Effector memory CD8-positive, alpha-beta T cell (primary cell): ENCODE measurements around the gene PEA15.

Experiments
- ATAC-seq: fragments of 150-1000 bp; cut with Tn5 transposase; replicated peaks from 2 replicates; pipeline ENCODE4 v1.10.0; 2021; ENCODE audit warnings: mild to moderate bottlenecking, moderate library complexity
- DNase-seq, 3 experiments: peaks; one replicate each; pipeline ENCODE4 v3.0.0; 2021
- H3K27ac Mint-ChIP-seq, 2 donors: one replicate each; pipeline ENCODE4 v1.8.0; 2022; ENCODE audit warnings: mild to moderate bottlenecking in 2 of 2, mixed read lengths in 2 of 2, moderate library complexity in 2 of 2
- H3K27me3 Mint-ChIP-seq, 2 donors: one replicate each; pipeline ENCODE4 v1.8.0; 2022; ENCODE audit warnings: mixed read lengths in 2 of 2
- H3K36me3 Mint-ChIP-seq: one replicate; pipeline ENCODE4 v1.8.0; 2022; ENCODE audit warnings: mild to moderate bottlenecking, moderate library complexity, mixed read lengths; ENCODE audit not compliant: insufficient read depth
- H3K4me1 Mint-ChIP-seq, 2 donors: one replicate each; pipeline ENCODE4 v1.8.0; 2022; ENCODE audit warnings: low read depth in 2 of 2, mixed read lengths in 2 of 2
- H3K4me3 Mint-ChIP-seq, 2 donors: one replicate each; pipeline ENCODE4 v1.8.0; 2022; ENCODE audit warnings: mild to moderate bottlenecking in 2 of 2, mixed read lengths in 2 of 2, moderate library complexity in 2 of 2
- H3K9me3 Mint-ChIP-seq, 2 donors: one replicate each; pipeline ENCODE4 v1.8.0; 2022; ENCODE audit warnings: mixed read lengths in 2 of 2

PEA15 gene

GRCh38 chr1:160244209-160244608 is 39.0 kb downstream of the PEA15 start:
- H3K36me3 Mint-ChIP-seq: peaks cover 23% of the 10 kb centered on the region
- no peaks in the 10 kb centered on the region for H3K27me3 Mint-ChIP-seq
- no peaks in the 10 kb centered on the region for H3K9me3 Mint-ChIP-seq
- H3K4me1 Mint-ChIP-seq: peaks cover 10 to 46% of the 10 kb centered on the region in 2 donors
- H3K27ac Mint-ChIP-seq: peak overlapping the region; percentile 26 to 70
- ATAC-seq: no peak
- no peak for DNase-seq
- H3K4me3 Mint-ChIP-seq: no peak overlapping the region

- Mint-ChIP-seq H3K4me1 (peaks cover 7 to 42% of the 10 kb centered on the region in 2 donors), H3K4me3 (no peak overlapping the region), H3K9me3 (no peaks in the 10 kb centered on the region), H3K27me3 (no peaks in the 10 kb centered on the region), H3K36me3 (peaks cover 18% of the 10 kb centered on the region), H3K27ac (peak overlapping the region; percentile 10 to 26)
- ATAC-seq (no peak), DNase-seq (no peak)
These were observed 40.2 kb downstream of the PEA15 start for GRCh38 chr1:160245434-160245833.

GRCh38 chr1:160247053-160247452 is 41.9 kb downstream of the PEA15 start:
- Mint-ChIP-seq H3K27ac (no peak overlapping the region), H3K4me3 (no peak overlapping the region)
- DNase-seq: no peak

GRCh38 chr1:160251011-160251410 is 45.8 kb downstream of the PEA15 start:
- no peaks in the 10 kb centered on the region for H3K27me3 Mint-ChIP-seq
- peak overlapping the region in 1 of 2 donors; percentile 83 for H3K27ac Mint-ChIP-seq
- DNase-seq (no peak), ATAC-seq (no peak)
- no peak overlapping the region for H3K4me3 Mint-ChIP-seq
- peaks cover 0 to 19% of the 10 kb centered on the region in 2 donors for H3K4me1 Mint-ChIP-seq
- H3K36me3 Mint-ChIP-seq: peaks cover 23% of the 10 kb centered on the region
- H3K9me3 Mint-ChIP-seq: no peaks in the 10 kb centered on the region

More at GRCh38 chr1:160247053-160247452, 41.9 kb downstream of the PEA15 start:
- Mint-ChIP-seq H3K4me1 (peaks cover 7 to 46% of the 10 kb centered on the region in 2 donors), H3K36me3 (peaks cover 15% of the 10 kb centered on the region), H3K9me3 (no peaks in the 10 kb centered on the region), H3K27me3 (no peaks in the 10 kb centered on the region)
- ATAC-seq: no peak

- Mint-ChIP-seq H3K27me3 (no peaks in the 10 kb centered on the region), H3K4me1 (peaks cover 0 to 12% of the 10 kb centered on the region in 2 donors), H3K36me3 (peaks cover 23% of the 10 kb centered on the region), H3K9me3 (no peaks in the 10 kb centered on the region), H3K27ac (peak overlapping the region; percentile 16 to 83), H3K4me3 (no peak overlapping the region)
- ATAC-seq: peak; percentile 99
- DNase-seq: peak; percentile 45 to 52 (median 52)
These were observed 46.7 kb downstream of the PEA15 start for GRCh38 chr1:160251687-160252526.

- Mint-ChIP-seq H3K9me3 (no peaks in the 10 kb centered on the region), H3K4me3 (no peak overlapping the region), H3K36me3 (peaks cover 23% of the 10 kb centered on the region), H3K27me3 (no peaks in the 10 kb centered on the region), H3K27ac (peak overlapping the region in 1 of 2 donors; percentile 52), H3K4me1 (peaks cover 8 to 22% of the 10 kb centered on the region in 2 donors)
- ATAC-seq (no peak), DNase-seq (no peak)
These were observed 50.7 kb downstream of the PEA15 start for GRCh38 chr1:160255781-160256300.

GRCh38 chr1:160256396-160257046 is 51.3 kb downstream of the PEA15 start:
- H3K27ac Mint-ChIP-seq: peak overlapping the region in 1 of 2 donors; percentile 52
- DNase-seq: no peak

GRCh38 chr1:160257411-160258015 is 52.3 kb downstream of the PEA15 start:
- DNase-seq: no peak
- no peak overlapping the region for H3K27ac Mint-ChIP-seq
- no peak for ATAC-seq
- H3K27me3 Mint-ChIP-seq: no peaks in the 10 kb centered on the region
- peaks cover 16 to 25% of the 10 kb centered on the region in 2 donors for H3K4me1 Mint-ChIP-seq
- H3K36me3 Mint-ChIP-seq: peaks cover 37% of the 10 kb centered on the region
- H3K4me3 Mint-ChIP-seq: no peak overlapping the region
- H3K9me3 Mint-ChIP-seq: no peaks in the 10 kb centered on the region

More at GRCh38 chr1:160256396-160257046, 51.3 kb downstream of the PEA15 start:
- Mint-ChIP-seq H3K9me3 (no peaks in the 10 kb centered on the region), H3K27me3 (no peaks in the 10 kb centered on the region), H3K4me1 (peaks cover 12 to 26% of the 10 kb centered on the region in 2 donors), H3K4me3 (no peak overlapping the region), H3K36me3 (peaks cover 30% of the 10 kb centered on the region)
- ATAC-seq: no peak

- Mint-ChIP-seq H3K27ac (peak overlapping the region in 1 of 2 donors; percentile 63), H3K4me3 (no peak overlapping the region), H3K4me1 (peaks cover 16 to 29% of the 10 kb centered on the region in 2 donors), H3K9me3 (no peaks in the 10 kb centered on the region), H3K36me3 (peaks cover 39% of the 10 kb centered on the region), H3K27me3 (no peaks in the 10 kb centered on the region)
- ATAC-seq (no peak), DNase-seq (no peak)
These were observed 53.1 kb downstream of the PEA15 start for GRCh38 chr1:160258177-160258798.

GRCh38 chr1:160260406-160261382 is 55.5 kb downstream of the PEA15 start:
- Mint-ChIP-seq H3K4me1 (peaks cover 19 to 37% of the 10 kb centered on the region in 2 donors), H3K27ac (peak overlapping the region; percentile 99 to 100), H3K27me3 (no peaks in the 10 kb centered on the region), H3K9me3 (no peaks in the 10 kb centered on the region), H3K4me3 (peak overlapping the region; percentile 99 to 100), H3K36me3 (peaks cover 34% of the 10 kb centered on the region)
- DNase-seq: no peak
- ATAC-seq: no peak

- ATAC-seq (peak; percentile 67), DNase-seq (peak; percentile 70 to 77 (median 71))
- H3K36me3 Mint-ChIP-seq: peaks cover 34% of the 10 kb centered on the region
- H3K9me3 Mint-ChIP-seq: no peaks in the 10 kb centered on the region
- H3K27ac Mint-ChIP-seq: peak overlapping the region; percentile 99 to 100
- no peaks in the 10 kb centered on the region for H3K27me3 Mint-ChIP-seq
- peak overlapping the region; percentile 99 to 100 for H3K4me3 Mint-ChIP-seq
- peaks cover 19 to 37% of the 10 kb centered on the region in 2 donors for H3K4me1 Mint-ChIP-seq
These were observed 56.3 kb downstream of the PEA15 start for GRCh38 chr1:160261556-160261892.
